Measurements from ENCODE around the gene CDK17. TPM values are rescaled to one million over a fixed set of nuclear protein-coding genes. Genes with fewer than 3 reads are reported as not detected.

CDK17 gene
- total and polyA plus RNA-seq, 8 donors, result 4.3 to 15.1 (median 8.0) TPM

DNA sequence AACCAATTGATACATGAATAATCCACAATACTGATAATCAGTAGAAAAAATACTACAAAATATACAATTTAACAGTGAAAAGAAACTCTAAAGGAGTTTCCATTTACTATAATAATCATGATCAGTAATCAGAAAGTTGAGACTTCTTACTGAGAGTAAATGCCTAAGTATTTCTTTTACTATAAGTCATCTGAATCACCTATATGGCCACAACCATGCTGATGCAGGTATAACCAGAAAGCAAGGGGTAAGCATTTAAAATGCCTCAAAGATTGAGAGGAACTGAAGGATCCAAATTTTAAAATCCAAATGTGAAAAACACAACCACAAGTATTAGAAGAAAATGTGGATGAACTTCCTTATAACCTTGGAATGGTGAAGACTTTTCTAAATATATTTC is 23.4 kb downstream of the CDK17 start:
- H3K36me3 ChIP-seq, result no peaks in the 10 kb centered on the region
- peaks cover 9 to 29% (median 17%) of the 10 kb centered on the region in 3 donors for H3K4me1 ChIP-seq
- no peaks in the 10 kb centered on the region for H3K27me3 ChIP-seq
- ATAC-seq (no peak), DNase-seq (no peak), FAIRE-seq (no peak)
- no peak overlapping the region for H3K4me3 ChIP-seq
- H3K27ac ChIP-seq, result peak overlapping the region in 2 of 4 donors; percentile 21 to 30
- H3K9me3 ChIP-seq, result no peaks in the 10 kb centered on the region
- TF ChIP-seq, protein P1, sequence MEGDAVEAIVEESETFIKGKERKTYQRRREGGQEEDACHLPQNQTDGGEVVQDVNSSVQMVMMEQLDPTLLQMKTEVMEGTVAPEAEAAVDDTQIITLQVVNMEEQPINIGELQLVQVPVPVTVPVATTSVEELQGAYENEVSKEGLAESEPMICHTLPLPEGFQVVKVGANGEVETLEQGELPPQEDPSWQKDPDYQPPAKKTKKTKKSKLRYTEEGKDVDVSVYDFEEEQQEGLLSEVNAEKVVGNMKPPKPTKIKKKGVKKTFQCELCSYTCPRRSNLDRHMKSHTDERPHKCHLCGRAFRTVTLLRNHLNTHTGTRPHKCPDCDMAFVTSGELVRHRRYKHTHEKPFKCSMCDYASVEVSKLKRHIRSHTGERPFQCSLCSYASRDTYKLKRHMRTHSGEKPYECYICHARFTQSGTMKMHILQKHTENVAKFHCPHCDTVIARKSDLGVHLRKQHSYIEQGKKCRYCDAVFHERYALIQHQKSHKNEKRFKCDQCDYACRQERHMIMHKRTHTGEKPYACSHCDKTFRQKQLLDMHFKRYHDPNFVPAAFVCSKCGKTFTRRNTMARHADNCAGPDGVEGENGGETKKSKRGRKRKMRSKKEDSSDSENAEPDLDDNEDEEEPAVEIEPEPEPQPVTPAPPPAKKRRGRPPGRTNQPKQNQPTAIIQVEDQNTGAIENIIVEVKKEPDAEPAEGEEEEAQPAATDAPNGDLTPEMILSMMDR (IDR thresholded peaks at IDR 0.05), result no peak
- intact Hi-C loops (cut with DNase I), result no loop called here

DNA sequence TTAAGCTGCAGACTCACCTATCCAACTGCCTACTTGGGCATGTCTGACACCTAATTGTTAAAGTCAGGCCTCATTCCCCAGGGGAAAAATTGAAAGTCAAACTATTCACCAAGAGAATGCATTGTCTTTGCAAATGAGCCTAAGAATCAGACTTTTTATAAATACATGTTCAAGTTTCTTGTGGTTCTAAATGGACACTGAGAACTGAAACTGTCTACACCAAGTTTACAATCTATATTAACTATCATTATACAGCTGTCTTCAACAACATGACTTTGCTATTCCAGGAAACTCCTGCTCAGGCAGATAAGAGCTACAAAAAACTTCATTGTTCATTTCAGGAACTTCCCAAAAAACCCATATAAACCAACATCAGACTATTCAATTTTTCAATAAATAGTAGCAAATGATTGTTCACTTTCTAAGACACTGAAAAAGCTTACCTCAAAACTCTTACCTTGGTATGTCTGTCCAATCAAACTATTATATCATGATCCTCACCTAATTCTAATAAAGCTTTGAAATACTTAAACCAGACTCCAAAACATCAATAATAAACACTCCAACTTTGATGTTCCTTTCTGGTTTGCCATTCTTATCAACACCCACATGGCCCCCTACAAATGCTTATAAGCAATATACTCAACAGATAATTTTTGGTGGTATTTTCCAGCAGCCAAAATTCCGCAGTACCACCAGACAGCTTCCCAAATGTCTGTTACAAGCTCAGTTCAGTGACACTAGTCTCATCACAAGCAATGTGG is 24.2 kb downstream of the CDK17 start:
- Histone ChIP-seq H3K4me3 (no peak overlapping the region), H3K27me3 (no peaks in the 10 kb centered on the region), H3K4me1 (peaks cover 9 to 29% (median 17%) of the 10 kb centered on the region in 3 donors), H3K27ac (peak overlapping the region in 2 of 4 donors; percentile 21 to 30), H3K9me3 (no peaks in the 10 kb centered on the region), H3K36me3 (no peaks in the 10 kb centered on the region)
- no peak for FAIRE-seq
- WGBS, 2 donors, result 95 to 96% methylated on average over 1 of the region's 1 CpG
- no peak for DNase-seq
- ATAC-seq, result peak in 3 of 4 donors; percentile 46 to 67 (median 67)
- TF ChIP-seq, protein P1 (IDR thresholded peaks at IDR 0.05), result no peak
- intact Hi-C loops (cut with DNase I), result no loop called here

DNA sequence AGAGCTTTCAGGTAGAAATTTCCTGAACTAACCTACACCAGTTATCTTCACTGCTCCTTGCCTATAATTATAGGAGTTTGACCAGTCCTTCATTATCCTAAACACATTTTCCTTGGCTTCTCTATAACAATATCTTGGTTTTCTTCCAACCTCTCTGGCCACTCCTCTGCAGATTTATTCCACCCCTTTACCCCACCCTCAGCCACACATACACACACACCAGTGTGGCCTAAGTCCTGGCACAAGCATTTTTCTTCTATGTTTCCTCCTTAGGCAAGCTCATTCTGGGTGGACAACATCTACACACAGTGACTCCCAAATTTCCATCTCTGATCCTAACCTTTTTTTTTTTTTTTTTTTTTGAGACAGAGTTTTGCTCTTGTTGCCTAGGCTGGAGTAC is 25.1 kb downstream of the CDK17 start:
- no peak for FAIRE-seq
- Histone ChIP-seq H3K4me1 (peaks cover 9 to 29% (median 17%) of the 10 kb centered on the region in 3 donors), H3K4me3 (no peak overlapping the region), H3K27ac (peak overlapping the region in 2 of 4 donors; percentile 21 to 30), H3K27me3 (no peaks in the 10 kb centered on the region), H3K36me3 (no peaks in the 10 kb centered on the region), H3K9me3 (no peaks in the 10 kb centered on the region)
- intact Hi-C loops (cut with DNase I), result no loop called here
- peak; percentile 74 to 86 (median 82) for ATAC-seq
- TF ChIP-seq, protein P1 (IDR thresholded peaks at IDR 0.05), result no peak
- DNase-seq, result no peak

DNA sequence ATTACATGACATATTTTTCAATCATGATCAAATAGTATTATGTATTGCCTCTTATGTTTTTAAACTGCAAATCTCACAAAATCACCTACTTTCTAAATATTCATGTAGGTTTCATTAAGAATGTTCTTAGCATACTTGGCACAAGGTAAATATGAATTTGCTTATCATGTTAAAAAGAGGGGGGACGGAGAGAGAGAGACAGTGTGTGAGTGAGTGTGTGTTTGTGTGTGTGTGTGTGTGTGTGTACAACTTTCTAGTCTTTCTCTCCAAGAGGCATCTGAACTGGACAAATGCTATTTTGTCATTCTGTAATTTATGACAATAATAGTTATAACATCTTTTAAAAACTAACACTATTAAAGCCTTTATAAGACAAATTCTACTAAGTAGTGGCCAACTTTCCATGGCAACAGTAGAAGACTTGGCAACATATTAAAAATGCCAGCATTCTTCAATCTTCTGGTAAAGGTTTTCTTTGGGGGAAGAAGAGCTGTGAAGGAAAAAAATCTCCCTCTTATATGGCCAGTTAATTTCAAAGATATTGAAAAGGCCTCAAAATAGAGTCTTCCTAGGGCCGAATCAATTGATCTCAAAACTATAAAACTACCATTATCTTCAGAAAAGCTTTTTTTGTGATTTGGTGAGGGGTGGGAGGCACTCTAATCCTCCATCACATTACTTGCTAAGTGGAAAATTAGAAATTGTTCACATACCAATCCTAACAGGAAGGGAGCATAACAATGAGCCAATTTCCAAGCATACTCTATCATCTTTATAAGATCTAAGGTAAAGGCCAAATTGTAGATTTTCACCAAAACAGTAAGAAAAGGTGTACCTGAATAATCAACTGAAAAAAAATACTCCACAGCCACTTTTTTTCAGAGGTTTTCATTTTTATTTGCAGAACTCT is 28.2 kb downstream of the CDK17 start:
- TF ChIP-seq, protein P1 (IDR thresholded peaks at IDR 0.05), result no peak
- H3K9me3 ChIP-seq, result no peaks in the 10 kb centered on the region
- no peaks in the 10 kb centered on the region for H3K36me3 ChIP-seq
- no peak overlapping the region for H3K4me3 ChIP-seq
- H3K4me1 ChIP-seq, result peaks cover 13 to 29% (median 25%) of the 10 kb centered on the region in 3 donors
- 56 to 62% methylated on average over 2 of the region's 2 CpGs for WGBS, 2 donors
- FAIRE-seq (no peak), DNase-seq (no peak), ATAC-seq (no peak)
- no peak overlapping the region for H3K27ac ChIP-seq
- intact Hi-C loops (cut with DNase I), result no loop called here
- no peaks in the 10 kb centered on the region for H3K27me3 ChIP-seq
